ENCODE measurements around the gene COPS2. TPM values are rescaled to one million over a fixed set of nuclear protein-coding genes. Genes with fewer than 3 reads are reported as not detected.

COPS2 gene
- total and polyA plus RNA-seq, 9 of the 15 experiments (the other 6 are each of a cell fraction or from before 2014, with no cell fraction given), result 66.4 to 154 (median 117) TPM

DNA sequence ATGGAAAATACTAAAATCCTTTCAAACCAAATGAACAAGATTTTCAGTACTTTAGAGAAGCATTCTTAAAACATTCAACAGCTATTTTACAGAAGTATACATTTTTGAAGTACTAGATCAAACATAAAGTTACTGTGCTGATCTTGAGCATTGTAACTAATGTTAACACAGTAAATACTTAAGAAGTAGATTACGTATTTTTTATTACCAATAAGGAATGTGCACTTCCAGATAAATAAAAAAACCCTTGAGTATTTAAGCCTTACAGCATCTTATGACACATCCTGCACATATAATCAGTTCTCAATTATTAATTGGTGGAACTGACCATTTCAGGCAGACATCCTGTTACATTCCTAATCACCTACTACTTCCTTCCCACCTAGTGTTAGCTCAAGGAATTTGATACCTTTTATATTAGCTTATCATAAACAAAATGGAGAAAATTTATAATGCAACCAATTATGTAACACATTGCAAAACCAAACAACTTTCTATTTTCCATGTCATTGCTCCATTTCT, 32.8 kb downstream of the COPS2 start:
- ATAC-seq (no peak), DNase-seq (ENCODE audit: extremely low read depth in 1 of 4, low spot score in 3 of 4) (no peak), FAIRE-seq (no peak)
- Histone ChIP-seq H3K4me1 (replicated peaks in 1 of 2; ENCODE audit: control insufficient read depth in 2 of 2, insufficient read depth in 2 of 2, low read length in 2 of 2) (no peaks in the 10 kb centered on the region), H3K27ac (ENCODE audit: extremely low read depth, low read depth, low read length) (no peak overlapping the region), H3K9me1 (ENCODE audit: control insufficient read depth, insufficient read depth, low read length) (no peaks in the 10 kb centered on the region), H4K20me1 (replicated peaks; ENCODE audit: control insufficient read depth, insufficient read depth, low read length) (no peaks in the 10 kb centered on the region), H3K79me2 (ENCODE audit: control insufficient read depth, insufficient read depth, low read length) (no peaks in the 10 kb centered on the region), H3K4me3 (no peak overlapping the region), H3K27me3 (ENCODE audit: control insufficient read depth in 2 of 2, insufficient read depth in 2 of 2, low read length in 2 of 2) (no peaks in the 10 kb centered on the region), H2AFZ (ENCODE audit: low read depth, low read length) (no peak overlapping the region), H3K36me3 (ENCODE audit: control insufficient read depth, insufficient read depth, low read length) (peaks cover 48% of the 10 kb centered on the region), H3K4me2 (ENCODE audit: insufficient read depth, low read length) (no peak overlapping the region), H3K9me3 (replicated peaks; ENCODE audit: control insufficient read depth, insufficient read depth, low read depth, low read length) (no peaks in the 10 kb centered on the region), H3K9ac (ENCODE audit: insufficient read depth in 1 of 2, low read depth in 2 of 2, low read length in 2 of 2) (no peak overlapping the region)
- 100% methylated on average over 1 of the region's 1 CpG for WGBS (ENCODE audit: insufficient coverage, low coverage, missing lambda C conversion rate)
- POLR2A ChIA-PET, result interaction anchor here (1.0 kb wide), 1 partner anchor 147 kb away, joined by 3 read pairs; no protein-coding TSS in a partner anchor
- BruUV-seq (replicated peaks), result no TSS peak
- CTCF ChIA-PET (ENCODE audit: low intra/inter-chr PET ratio), result no interaction called here
- in situ Hi-C loops (cut with MboI), result no loop called here
- intact Hi-C loops (cut with micrococcal nuclease), result no loop called here
- no peak for TF ChIP-seq TBL1XR1 (IDR thresholded peaks at IDR 0.05; ENCODE audit: low read length in 2 of 2)
- TF ChIP-seq, protein P1, sequence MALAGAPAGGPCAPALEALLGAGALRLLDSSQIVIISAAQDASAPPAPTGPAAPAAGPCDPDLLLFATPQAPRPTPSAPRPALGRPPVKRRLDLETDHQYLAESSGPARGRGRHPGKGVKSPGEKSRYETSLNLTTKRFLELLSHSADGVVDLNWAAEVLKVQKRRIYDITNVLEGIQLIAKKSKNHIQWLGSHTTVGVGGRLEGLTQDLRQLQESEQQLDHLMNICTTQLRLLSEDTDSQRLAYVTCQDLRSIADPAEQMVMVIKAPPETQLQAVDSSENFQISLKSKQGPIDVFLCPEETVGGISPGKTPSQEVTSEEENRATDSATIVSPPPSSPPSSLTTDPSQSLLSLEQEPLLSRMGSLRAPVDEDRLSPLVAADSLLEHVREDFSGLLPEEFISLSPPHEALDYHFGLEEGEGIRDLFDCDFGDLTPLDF (CRISPR knock-in tag; IDR thresholded peaks at IDR 0.05), result no peak
- TF ChIP-seq POLR2AphosphoS5 (IDR thresholded peaks at IDR 0.05; ENCODE audit: control insufficient read depth, insufficient read depth, low read depth, low read length), result no peak
- no peak for TF ChIP-seq SRSF7 (optimal IDR thresholded peaks at IDR 0.05; ENCODE audit: low read depth, low read length)
- no peak for TF ChIP-seq SP2 (IDR thresholded peaks at IDR 0.05; ENCODE audit: extremely low read depth, low read depth, low read length, poor library complexity, severe bottlenecking)
- no peak for TF ChIP-seq CREM (IDR thresholded peaks at IDR 0.05; ENCODE audit: low read depth)
- TF ChIP-seq, protein P2, sequence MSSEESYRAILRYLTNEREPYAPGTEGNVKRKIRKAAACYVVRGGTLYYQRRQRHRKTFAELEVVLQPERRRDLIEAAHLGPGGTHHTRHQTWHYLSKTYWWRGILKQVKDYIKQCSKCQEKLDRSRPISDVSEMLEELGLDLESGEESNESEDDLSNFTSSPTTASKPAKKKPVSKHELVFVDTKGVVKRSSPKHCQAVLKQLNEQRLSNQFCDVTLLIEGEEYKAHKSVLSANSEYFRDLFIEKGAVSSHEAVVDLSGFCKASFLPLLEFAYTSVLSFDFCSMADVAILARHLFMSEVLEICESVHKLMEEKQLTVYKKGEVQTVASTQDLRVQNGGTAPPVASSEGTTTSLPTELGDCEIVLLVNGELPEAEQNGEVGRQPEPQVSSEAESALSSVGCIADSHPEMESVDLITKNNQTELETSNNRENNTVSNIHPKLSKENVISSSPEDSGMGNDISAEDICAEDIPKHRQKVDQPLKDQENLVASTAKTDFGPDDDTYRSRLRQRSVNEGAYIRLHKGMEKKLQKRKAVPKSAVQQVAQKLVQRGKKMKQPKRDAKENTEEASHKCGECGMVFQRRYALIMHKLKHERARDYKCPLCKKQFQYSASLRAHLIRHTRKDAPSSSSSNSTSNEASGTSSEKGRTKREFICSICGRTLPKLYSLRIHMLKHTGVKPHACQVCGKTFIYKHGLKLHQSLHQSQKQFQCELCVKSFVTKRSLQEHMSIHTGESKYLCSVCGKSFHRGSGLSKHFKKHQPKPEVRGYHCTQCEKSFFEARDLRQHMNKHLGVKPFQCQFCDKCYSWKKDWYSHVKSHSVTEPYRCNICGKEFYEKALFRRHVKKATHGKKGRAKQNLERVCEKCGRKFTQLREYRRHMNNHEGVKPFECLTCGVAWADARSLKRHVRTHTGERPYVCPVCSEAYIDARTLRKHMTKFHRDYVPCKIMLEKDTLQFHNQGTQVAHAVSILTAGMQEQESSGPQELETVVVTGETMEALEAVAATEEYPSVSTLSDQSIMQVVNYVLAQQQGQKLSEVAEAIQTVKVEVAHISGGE (CRISPR knock-in tag; IDR thresholded peaks at IDR 0.05), result no peak
- TF ChIP-seq CBFA2T3 (IDR thresholded peaks at IDR 0.05), result no peak
- TF ChIP-seq KLF10 (CRISPR knock-in tag; IDR thresholded peaks at IDR 0.05), result no peak
- no peak for TF ChIP-seq WHSC1 (IDR thresholded peaks at IDR 0.05; ENCODE audit: low read length)
- TF ChIP-seq ETV1 (tag; conservative IDR thresholded peaks at IDR 0.05; ENCODE audit: low read depth), result no peak
- TF ChIP-seq, protein P3, sequence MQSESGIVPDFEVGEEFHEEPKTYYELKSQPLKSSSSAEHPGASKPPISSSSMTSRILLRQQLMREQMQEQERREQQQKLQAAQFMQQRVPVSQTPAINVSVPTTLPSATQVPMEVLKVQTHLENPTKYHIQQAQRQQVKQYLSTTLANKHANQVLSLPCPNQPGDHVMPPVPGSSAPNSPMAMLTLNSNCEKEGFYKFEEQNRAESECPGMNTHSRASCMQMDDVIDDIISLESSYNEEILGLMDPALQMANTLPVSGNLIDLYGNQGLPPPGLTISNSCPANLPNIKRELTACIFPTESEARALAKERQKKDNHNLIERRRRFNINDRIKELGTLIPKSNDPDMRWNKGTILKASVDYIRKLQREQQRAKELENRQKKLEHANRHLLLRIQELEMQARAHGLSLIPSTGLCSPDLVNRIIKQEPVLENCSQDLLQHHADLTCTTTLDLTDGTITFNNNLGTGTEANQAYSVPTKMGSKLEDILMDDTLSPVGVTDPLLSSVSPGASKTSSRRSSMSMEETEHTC (IDR thresholded peaks at IDR 0.05), result no peak
- no peak for TF ChIP-seq CEBPG (CRISPR knock-in tag; IDR thresholded peaks at IDR 0.05)
- TF ChIP-seq CEBPG (tag; conservative IDR thresholded peaks at IDR 0.05 in 1 of 2, IDR thresholded peaks at IDR 0.05 in 1 of 2), result no peak
- TF ChIP-seq HIVEP1 (CRISPR knock-in tag; IDR thresholded peaks at IDR 0.05), result no peak
- TF ChIP-seq PTRF (tag; IDR thresholded peaks at IDR 0.05), result no peak
